ENCODE measurements around the gene OPN4. TPM values are rescaled to one million over a fixed set of nuclear protein-coding genes. Genes with fewer than 3 reads are reported as not detected.

The OPN4 gene
- total RNA-seq, 2 donors from 2014 or later, result not detected

- peak; percentile 60 for DNase-seq (ENCODE audit: low spot score)
- intact Hi-C loops (cut with DNase I), result loop anchor here in 1 of 2 donors (5.0 kb wide), 1 partner anchor 179 kb away; no protein-coding TSS in a partner anchor
Measured at GRCh38 chr10:86708068-86708782, 53.9 kb downstream of the OPN4 start.

- intact Hi-C loops (cut with DNase I), result loop anchor here in 1 of 2 donors (5.0 kb wide), 1 partner anchor 178 kb away; no protein-coding TSS in a partner anchor
- DNase-seq (ENCODE audit: low spot score), result peak; percentile 61
Measured at GRCh38 chr10:86708783-86709380, 54.5 kb downstream of the OPN4 start.

- peak; percentile 79 for DNase-seq (ENCODE audit: low spot score)
- intact Hi-C loops (cut with DNase I), result loop anchor here in 1 of 2 donors (5.0 kb wide), 3 partner anchors 48 to 193 kb away; partner anchors contain the start of gene BMPR1A
Measured at GRCh38 chr10:86709396-86710185, 55.2 kb downstream of the OPN4 start.

GRCh38 chr10:86710987-86711512 lies 56.7 kb downstream of the OPN4 start:
- intact Hi-C loops (cut with DNase I), result loop anchor here in 1 of 2 donors (5.0 kb wide), 2 partner anchors 46 to 191 kb away; partner anchors contain the start of gene BMPR1A
- peak; percentile 96 for DNase-seq (ENCODE audit: low spot score)

- intact Hi-C loops (cut with DNase I), result loop anchor here in 1 of 2 donors (5.0 kb wide), 2 partner anchors 46 to 191 kb away; partner anchors contain the start of gene BMPR1A
- peak; percentile 80 for DNase-seq (ENCODE audit: low spot score)
Measured at GRCh38 chr10:86711513-86712316, 57.4 kb downstream of the OPN4 start.

GRCh38 chr10:86712317-86712707 lies 58.0 kb downstream of the OPN4 start:
- DNase-seq (ENCODE audit: low spot score), result no peak
- intact Hi-C loops (cut with DNase I), result loop anchor here in 1 of 2 donors (5.0 kb wide), 2 partner anchors 45 to 190 kb away; partner anchors contain the start of gene BMPR1A

GRCh38 chr10:86715156-86715795 lies 60.9 kb downstream of the OPN4 start:
- DNase-seq (ENCODE audit: low spot score), result no peak
- intact Hi-C loops (cut with DNase I), result no loop called here

GRCh38 chr10:86715836-86716235 lies 61.5 kb downstream of the OPN4 start:
- DNase-seq (ENCODE audit: low spot score), result peak; percentile 19
- intact Hi-C loops (cut with DNase I), result no loop called here

Other genes with a start within 250 kb of the OPN4 start
- gene WAPL, start 132.8 kb upstream of the OPN4 start, total RNA-seq, result 10 to 100 TPM; 28.1 to 30.2 TPM
- 10 to 100 TPM; 27.9 to 29.3 TPM for gene LDB3, start 14.0 kb downstream of the OPN4 start, total RNA-seq
- 10 to 100 TPM; 68.0 to 75.8 TPM for gene BMPR1A, start 102.1 kb downstream of the OPN4 start, total RNA-seq

Data from posterior vena cava (tissue), 2 donors.